Measurements from ENCODE around the gene C19orf53.

C19orf53 gene

GRCh38 chr19:13794757-13795589 is 20.7 kb downstream of the C19orf53 start, which contains the start of gene ZSWIM4:
ZSWIM4 (plus strand) TSS chr19:13795443; CDS start chr19:13795649, 206 bp downstream.
- TF ChIP-seq, protein P1, sequence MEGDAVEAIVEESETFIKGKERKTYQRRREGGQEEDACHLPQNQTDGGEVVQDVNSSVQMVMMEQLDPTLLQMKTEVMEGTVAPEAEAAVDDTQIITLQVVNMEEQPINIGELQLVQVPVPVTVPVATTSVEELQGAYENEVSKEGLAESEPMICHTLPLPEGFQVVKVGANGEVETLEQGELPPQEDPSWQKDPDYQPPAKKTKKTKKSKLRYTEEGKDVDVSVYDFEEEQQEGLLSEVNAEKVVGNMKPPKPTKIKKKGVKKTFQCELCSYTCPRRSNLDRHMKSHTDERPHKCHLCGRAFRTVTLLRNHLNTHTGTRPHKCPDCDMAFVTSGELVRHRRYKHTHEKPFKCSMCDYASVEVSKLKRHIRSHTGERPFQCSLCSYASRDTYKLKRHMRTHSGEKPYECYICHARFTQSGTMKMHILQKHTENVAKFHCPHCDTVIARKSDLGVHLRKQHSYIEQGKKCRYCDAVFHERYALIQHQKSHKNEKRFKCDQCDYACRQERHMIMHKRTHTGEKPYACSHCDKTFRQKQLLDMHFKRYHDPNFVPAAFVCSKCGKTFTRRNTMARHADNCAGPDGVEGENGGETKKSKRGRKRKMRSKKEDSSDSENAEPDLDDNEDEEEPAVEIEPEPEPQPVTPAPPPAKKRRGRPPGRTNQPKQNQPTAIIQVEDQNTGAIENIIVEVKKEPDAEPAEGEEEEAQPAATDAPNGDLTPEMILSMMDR (IDR thresholded peaks at IDR 0.05; ENCODE audit: extremely low read depth, insufficient read depth, missing control alignments), result no peak
- peak; percentile 98 for DNase-seq (ENCODE audit: low spot score)
- in situ Hi-C loops (cut with MboI; ENCODE audit: low pct_unique_long_range_greater_than_20kb, low sequenced_read_pairs, unreplicated experiment), result no loop called here

- DNase-seq (ENCODE audit: low spot score), result peak; percentile 76
- in situ Hi-C loops (cut with MboI; ENCODE audit: low pct_unique_long_range_greater_than_20kb, low sequenced_read_pairs, unreplicated experiment), result no loop called here
- TF ChIP-seq, protein P1 (IDR thresholded peaks at IDR 0.05; ENCODE audit: extremely low read depth, insufficient read depth, missing control alignments), result no peak
These were observed 21.5 kb downstream of the C19orf53 start for GRCh38 chr19:13795595-13796300.

GRCh38 chr19:13796301-13797057 is 22.2 kb downstream of the C19orf53 start:
- in situ Hi-C loops (cut with MboI; ENCODE audit: low pct_unique_long_range_greater_than_20kb, low sequenced_read_pairs, unreplicated experiment), result no loop called here
- TF ChIP-seq, protein P1 (IDR thresholded peaks at IDR 0.05; ENCODE audit: extremely low read depth, insufficient read depth, missing control alignments), result no peak
- peak; percentile 75 for DNase-seq (ENCODE audit: low spot score)

- TF ChIP-seq, protein P1 (IDR thresholded peaks at IDR 0.05; ENCODE audit: extremely low read depth, insufficient read depth, missing control alignments), result no peak
- in situ Hi-C loops (cut with MboI; ENCODE audit: low pct_unique_long_range_greater_than_20kb, low sequenced_read_pairs, unreplicated experiment), result no loop called here
- no peak for DNase-seq (ENCODE audit: low spot score)
These were observed 22.8 kb downstream of the C19orf53 start for GRCh38 chr19:13797058-13797440.

DNA sequence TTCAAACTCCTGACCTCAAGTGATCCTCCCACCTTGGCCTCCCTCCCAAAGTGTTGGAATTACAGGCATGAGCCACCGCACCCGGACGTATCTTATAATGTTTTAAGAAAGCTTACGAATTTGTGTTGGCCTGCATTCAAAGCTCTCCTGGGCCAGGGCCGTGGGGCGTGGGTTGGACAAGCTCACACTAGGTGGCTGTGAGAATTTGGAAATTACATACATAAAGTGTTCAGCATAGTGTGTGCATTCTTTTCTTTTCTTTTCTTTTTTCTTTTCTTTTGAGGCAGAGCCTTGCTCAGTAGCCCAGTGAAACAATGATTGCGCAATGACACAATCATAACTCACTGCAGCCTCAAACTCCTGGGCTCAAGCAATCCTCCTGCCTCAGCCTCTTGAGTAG is 23.6 kb downstream of the C19orf53 start:
- TF ChIP-seq, protein P1 (IDR thresholded peaks at IDR 0.05; ENCODE audit: extremely low read depth, insufficient read depth, missing control alignments), result no peak
- in situ Hi-C loops (cut with MboI; ENCODE audit: low pct_unique_long_range_greater_than_20kb, low sequenced_read_pairs, unreplicated experiment), result no loop called here
- no peak for DNase-seq (ENCODE audit: low spot score)

DNA sequence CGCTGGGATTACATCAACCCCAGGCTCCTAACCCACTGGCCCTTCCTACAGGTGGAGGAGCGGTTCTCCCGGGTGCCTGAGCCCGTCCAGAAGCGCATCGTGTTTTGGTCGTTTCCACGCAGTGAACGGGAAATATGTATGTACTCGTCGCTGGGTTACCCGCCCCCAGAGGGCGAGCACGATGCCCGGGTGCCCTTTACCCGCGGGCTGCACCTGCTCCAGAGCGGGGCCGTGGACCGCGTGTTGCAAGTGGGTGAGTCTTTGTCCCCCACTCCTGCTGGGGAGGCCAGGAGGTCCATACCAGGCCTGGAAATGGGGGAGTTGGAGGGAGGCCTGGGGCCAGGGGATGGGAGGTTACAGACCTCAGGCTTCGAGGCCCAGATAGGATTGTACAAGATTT is 25.4 kb downstream of the C19orf53 start:
- TF ChIP-seq, protein P1 (IDR thresholded peaks at IDR 0.05; ENCODE audit: extremely low read depth, insufficient read depth, missing control alignments), result no peak
- in situ Hi-C loops (cut with MboI; ENCODE audit: low pct_unique_long_range_greater_than_20kb, low sequenced_read_pairs, unreplicated experiment), result no loop called here
- DNase-seq (ENCODE audit: low spot score), result no peak
